Measurements from ENCODE around the gene AP3B1. TPM values are rescaled to one million over a fixed set of nuclear protein-coding genes. Genes with fewer than 3 reads are reported as not detected.

The AP3B1 gene
- total RNA-seq, 1 experiment from 2014 or later, result 41.8 TPM

- Histone ChIP-seq H3K9me3 (ENCODE audit: control insufficient read depth, low read depth, low read length) (no peaks in the 10 kb centered on the region), H3K56ac (ENCODE audit: insufficient read length, low read depth, low read length) (no peak overlapping the region), H2BK5ac (ENCODE audit: insufficient read length, low read length) (no peak overlapping the region), H3K23ac (ENCODE audit: insufficient read length, low read depth, low read length) (no peak overlapping the region), H2BK120ac (ENCODE audit: low read depth, low read length, poor library complexity, severe bottlenecking) (no peak overlapping the region), H3K79me1 (ENCODE audit: insufficient read depth, low read depth, low read length, poor library complexity, severe bottlenecking) (no peaks in the 10 kb centered on the region), H4K5ac (ENCODE audit: insufficient read length, low read depth, low read length) (no peak overlapping the region), H2AK5ac (ENCODE audit: insufficient read length, low read length) (no peak overlapping the region), H3K23me2 (ENCODE audit: insufficient read length, low read depth, low read length, poor library complexity, severe bottlenecking) (no peaks in the 10 kb centered on the region), H3K9ac (ENCODE audit: extremely low read depth, insufficient read length, low read length) (no peak overlapping the region), H3K4me1 (ENCODE audit: insufficient read depth, low read length) (no peaks in the 10 kb centered on the region), H3K14ac (ENCODE audit: insufficient read depth, low read length) (no peak overlapping the region), H2BK12ac (ENCODE audit: insufficient read length, low read depth, low read length) (no peak overlapping the region), H4K20me1 (ENCODE audit: control insufficient read depth, insufficient read depth, insufficient read length) (no peaks in the 10 kb centered on the region), H2AFZ (ENCODE audit: low read length) (no peak overlapping the region), H3K18ac (ENCODE audit: insufficient read length, low read depth, low read length) (no peak overlapping the region), H2BK15ac (ENCODE audit: low read depth, low read length) (no peak overlapping the region), H3K27ac (ENCODE audit: insufficient read length, low read depth, low read length) (no peak overlapping the region), H3T11ph (ENCODE audit: low read length) (no peak overlapping the region), H3K79me2 (ENCODE audit: insufficient read depth, low read length) (no peaks in the 10 kb centered on the region), H3K4ac (ENCODE audit: low read depth, low read length) (no peak overlapping the region), H2BK20ac (ENCODE audit: low read depth, low read length, poor library complexity, severe bottlenecking) (no peak overlapping the region), H4K8ac (replicated peaks; ENCODE audit: insufficient read length, low read depth, low read length) (no peak overlapping the region), H3K27me3 (ENCODE audit: insufficient read depth, low read length) (no peaks in the 10 kb centered on the region; the same call in 1 of the 2 replicates), H4K91ac (ENCODE audit: insufficient read length, low read depth, low read length) (no peak overlapping the region), H3K4me2 (ENCODE audit: insufficient read depth, insufficient read length, low read length) (no peak overlapping the region)
- WGBS (ENCODE audit: extremely low coverage, insufficient read length, low lambda C conversion rate), result no CpG with 5 or more reads among the region's 7 CpGs
- Mint-ChIP-seq H3K4me3 (no peak overlapping the region), H3K27me3 (ENCODE audit: low read depth) (peaks cover 32% of the 10 kb centered on the region), H3K27ac (no peak overlapping the region), H3K4me1 (peaks cover 7 to 24% of the 10 kb centered on the region in 2 experiments; a peak in 3 of 4 replicates), H3K9me3 (no peaks in the 10 kb centered on the region), H3K36me3 (ENCODE audit: insufficient read depth in 1 of 3, low read depth in 3 of 3) (peaks cover 1 to 4% (median 2%) of the 10 kb centered on the region in 3 experiments; a peak in 6 of 7 replicates)
- DNase-seq, result no peak
- no peak for TF ChIP-seq CTCF (conservative IDR thresholded peaks at IDR 0.05)
These were observed 295.1 kb downstream of the AP3B1 start for GRCh38 chr5:77999399-77999798.

Measured in H9 (cell line).